Suppressor macrophage treated with lipopolysaccharide for 4 hours (primary cell): ENCODE data around the gene TCF7L2.

Experiments used
- DNase-seq: peaks from one replicate; pipeline ENCODE4 v3.0.0-alpha.2; 2020

The TCF7L2 gene

GRCh38 chr10:113026679-113027078 is 76.6 kb downstream of the TCF7L2 start:
- DNase-seq = no peak

- DNase-seq = no peak
These were observed 77.2 kb downstream of the TCF7L2 start for GRCh38 chr10:113027230-113027573.

DNA sequence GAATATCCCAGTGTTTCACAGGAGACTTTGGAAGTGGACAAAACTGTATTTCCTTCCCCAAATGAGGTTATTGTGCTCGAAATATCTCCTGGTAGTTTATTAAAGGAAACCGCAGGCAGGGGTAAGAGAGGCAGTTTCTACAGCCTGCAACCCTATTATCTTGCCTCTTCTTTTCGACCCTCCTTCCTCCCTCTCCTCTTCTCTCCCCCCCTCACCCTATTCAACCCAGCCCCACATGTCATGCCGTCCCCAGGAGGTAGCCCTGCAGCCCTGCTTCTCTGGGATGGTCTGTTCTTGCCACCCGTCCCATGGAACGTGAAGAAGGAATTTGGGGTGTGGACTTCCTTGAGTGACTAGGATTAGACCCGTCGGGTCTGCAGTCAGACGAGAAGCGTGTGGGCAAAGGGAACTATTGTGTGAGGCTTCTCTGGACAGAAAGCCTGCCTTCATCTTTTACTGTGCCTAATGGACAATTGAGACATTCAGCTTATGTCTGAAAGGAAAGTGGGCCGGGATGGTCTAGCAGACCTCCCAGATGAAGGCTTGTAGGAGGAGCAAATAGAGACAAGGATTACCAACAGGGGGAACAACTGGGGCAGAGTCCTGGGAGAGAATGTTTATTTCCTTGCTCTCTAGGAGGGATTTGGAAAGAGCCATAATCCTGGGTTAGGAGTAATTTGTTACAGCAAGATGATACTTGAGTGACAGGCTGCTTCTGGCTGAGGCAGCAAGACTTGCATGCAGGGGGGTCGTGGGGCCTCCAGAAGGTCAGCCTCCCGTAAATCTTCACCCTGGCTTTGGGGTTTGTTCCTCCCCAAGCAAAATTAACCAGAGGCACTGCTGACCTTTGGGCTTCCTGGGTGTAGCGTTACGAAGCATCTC is 77.8 kb downstream of the TCF7L2 start:
- DNase-seq = no peak

GRCh38 chr10:113028456-113029440 is 78.7 kb downstream of the TCF7L2 start:
- no peak for DNase-seq

- no peak for DNase-seq
These were observed 80.4 kb downstream of the TCF7L2 start for GRCh38 chr10:113030453-113030852.

GRCh38 chr10:113031147-113031546 is 81.1 kb downstream of the TCF7L2 start:
- no peak for DNase-seq

- DNase-seq = peak; percentile 49
These were observed 83.9 kb downstream of the TCF7L2 start for GRCh38 chr10:113033991-113034390.

GRCh38 chr10:113035732-113036312 is 85.8 kb downstream of the TCF7L2 start:
- no peak for DNase-seq

GRCh38 chr10:113036619-113037018 is 86.6 kb downstream of the TCF7L2 start:
- no peak for DNase-seq

GRCh38 chr10:113037218-113037617 is 87.2 kb downstream of the TCF7L2 start:
- no peak for DNase-seq

GRCh38 chr10:113038183-113038582 is 88.1 kb downstream of the TCF7L2 start:
- no peak for DNase-seq

GRCh38 chr10:113038985-113039384 is 88.9 kb downstream of the TCF7L2 start:
- DNase-seq = no peak

GRCh38 chr10:113041324-113041723 is 91.3 kb downstream of the TCF7L2 start:
- peak; percentile 37 for DNase-seq

DNA sequence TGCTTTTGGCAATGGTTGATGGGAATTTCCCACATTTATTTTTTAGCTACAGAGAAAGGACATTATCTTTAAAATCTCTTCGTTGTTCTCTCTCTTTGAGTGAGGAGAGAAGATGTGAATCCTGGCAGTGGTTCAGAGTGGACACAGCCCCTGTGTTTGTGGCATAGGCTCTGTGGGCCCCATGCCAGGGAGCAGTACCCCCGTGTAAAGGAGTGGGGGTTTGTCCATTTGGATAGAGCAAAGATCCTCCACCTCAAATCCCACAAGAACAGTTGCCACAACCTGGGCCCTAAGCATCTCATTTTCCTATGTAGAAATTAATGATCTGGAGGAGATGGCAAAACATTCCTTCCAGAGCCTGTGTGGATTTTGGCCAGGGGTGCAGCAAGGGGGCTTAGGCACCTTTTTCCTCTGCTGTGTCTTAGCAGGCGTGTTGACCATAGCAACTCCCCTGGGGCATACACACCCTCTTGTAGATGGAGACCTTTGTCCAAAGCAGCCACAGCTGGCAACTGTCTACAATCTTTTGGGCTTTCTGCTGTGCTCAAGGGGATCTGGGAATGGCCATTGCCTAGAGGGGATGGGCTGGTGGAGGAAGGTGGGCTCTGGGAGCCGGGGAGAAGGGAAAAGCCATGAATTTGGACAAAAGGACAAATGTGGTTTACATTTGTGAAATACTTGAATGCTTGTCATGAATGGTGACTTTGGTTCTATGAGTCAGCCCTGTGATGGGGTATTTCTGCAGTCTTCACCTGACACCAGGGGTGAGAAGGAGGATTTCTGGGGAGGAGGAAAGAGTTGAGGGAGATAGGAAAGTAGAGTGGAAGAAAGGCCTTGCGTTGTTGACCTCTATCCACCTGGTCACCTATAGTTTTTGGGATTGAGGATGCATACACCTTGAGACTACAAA is 92.0 kb downstream of the TCF7L2 start:
- no peak for DNase-seq

DNA sequence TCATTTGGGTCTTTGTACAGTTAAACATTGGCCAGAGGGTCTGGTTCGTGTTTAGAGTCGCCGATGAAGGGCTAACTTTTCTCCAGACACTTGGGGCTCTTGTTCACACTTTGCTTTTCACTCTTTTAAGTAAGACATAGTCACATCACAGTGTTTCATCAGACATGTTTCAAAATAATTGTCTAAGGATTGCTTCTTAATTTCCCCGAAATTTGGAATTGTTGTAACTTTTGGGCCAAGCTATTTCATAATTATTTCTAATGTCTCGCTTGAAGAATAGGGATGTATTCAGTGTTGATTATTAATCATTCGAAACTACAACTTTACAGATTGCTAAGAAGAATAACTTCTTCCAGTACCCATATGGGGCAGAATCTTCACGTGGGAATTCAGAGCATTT is 92.8 kb downstream of the TCF7L2 start:
- peak; percentile 46 for DNase-seq

DNA sequence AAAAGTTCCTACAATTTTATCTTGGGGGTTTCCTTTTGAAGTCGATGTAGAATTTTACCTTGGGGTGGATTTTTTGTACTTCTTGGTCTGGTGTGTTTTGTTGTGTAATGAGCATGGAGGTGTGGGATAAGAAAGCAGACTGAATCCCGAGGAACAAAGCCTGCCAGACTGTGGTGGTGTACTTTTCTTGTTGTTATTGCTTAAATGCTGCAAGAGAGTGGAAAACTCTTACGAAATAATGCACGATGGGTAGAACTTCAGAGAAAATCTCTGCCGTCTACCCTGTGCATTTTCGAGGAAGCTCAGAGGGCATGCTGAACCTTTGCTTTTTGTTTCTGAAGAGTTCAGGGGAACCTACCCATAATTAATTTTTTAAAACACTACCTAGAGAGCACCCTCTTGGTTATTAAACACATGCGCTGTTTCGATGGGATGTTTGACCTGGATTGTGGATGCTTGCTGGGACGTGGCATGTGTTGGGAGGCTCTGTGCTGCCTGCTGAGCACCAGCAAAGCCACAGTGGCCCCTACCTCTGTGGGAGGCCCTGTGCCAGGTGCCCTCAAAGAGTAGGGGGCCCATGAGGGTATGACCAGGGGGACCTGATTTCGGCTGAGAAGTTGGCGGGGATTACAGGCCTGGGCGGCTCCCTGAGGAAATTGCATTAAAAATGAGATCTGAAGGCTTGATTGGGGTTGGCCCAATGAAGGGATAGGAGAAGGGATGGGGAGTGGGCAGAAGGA is 94.1 kb downstream of the TCF7L2 start:
- DNase-seq = no peak

DNA sequence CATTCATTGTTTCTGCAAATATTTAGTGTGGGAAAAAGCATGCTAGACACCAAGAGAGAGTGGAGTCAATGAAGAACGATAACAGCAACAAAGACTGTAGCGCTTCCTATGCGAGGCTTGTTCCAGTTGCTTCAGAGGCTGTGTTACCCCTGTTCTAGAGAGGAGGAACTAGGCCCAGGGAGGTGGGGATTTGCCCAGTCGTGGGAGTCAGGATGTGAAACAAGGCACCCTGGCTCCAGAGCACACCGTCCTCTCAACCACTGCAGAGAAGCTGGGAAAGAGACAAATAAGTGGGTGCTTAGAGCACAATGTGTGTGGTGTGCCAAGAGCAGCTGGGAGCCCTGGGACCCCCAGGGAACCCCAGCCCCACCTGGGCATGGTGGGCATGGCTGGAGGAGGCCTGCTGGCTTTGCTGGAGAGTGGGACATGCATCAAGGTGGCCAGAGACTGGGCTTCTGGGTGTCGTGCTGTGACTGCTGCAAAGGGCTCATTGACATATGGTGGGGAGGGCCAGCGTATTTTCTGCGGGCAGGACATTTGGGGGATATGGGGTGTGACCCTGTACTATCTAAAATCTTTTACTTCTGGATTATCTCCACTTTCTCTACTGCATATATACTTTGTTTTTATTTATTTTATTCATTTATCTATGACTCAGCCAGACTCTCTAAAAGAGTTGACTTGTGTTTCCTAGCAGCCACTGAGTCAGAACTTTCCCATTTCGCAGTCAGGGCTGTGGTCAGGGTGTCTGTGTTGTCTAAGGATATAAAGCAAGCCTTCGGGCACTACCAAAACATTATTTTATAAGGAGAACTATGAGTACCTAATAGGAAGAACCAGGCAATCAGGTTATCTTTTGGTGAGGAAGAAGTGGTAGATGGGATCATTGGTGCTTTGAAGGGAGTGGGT is 95.4 kb downstream of the TCF7L2 start:
- peak; percentile 78 for DNase-seq

DNA sequence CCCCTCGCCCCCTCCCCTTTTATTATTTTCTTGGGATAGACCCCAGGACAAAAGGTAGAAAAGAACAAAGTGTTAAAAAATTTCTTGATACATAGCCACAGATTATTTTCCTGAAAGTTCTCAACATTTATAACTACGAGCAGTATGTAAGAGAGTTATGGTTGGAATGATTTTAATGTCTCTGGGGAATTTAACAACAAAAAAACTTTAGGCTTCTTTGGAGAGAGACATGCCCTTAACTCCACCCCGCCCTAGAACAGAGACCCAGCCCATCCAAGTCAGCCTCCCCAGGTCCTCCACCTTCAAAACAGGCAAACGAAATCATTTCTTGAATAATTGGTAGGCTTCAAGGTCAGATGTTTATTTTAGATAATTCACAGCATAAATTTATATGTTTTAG is 97.1 kb downstream of the TCF7L2 start:
- DNase-seq = no peak

GRCh38 chr10:113047605-113047962 is 97.5 kb downstream of the TCF7L2 start:
- no peak for DNase-seq

GRCh38 chr10:113047963-113048781 is 98.1 kb downstream of the TCF7L2 start:
- DNase-seq = no peak
